Measurements from ENCODE around the gene MTARC2. TPM values are rescaled to one million over a fixed set of nuclear protein-coding genes. Genes with fewer than 3 reads are reported as not detected.
"Not testable (repeated sequence)": the region's sequence is repeated elsewhere in the genome, so short reads cannot be mapped to it uniquely, and the experiment has no call there.

MTARC2 gene
- total and polyA plus RNA-seq, 3 experiments from 2014 or later = not detected

DNA sequence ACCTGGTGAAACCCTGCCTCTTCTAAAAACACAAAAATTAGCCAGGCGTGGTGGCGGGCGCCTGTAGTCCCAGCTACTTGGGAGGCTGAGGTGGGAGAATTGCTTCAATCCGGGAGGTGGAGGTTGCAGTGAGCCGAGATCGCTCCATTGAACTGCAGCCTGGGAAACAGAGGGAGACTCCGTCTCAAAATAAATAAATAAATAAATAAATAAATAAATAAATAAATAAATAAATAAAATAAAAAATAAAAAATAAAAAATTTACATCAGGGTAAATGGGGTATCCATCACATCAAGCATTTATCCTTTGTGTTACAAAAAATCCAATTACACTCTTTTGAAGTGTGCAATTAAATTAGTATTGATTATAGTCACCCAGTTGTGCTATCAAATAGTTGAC, 11.8 kb upstream of the MTARC2 start:
- H3K36me3 Mint-ChIP-seq, H3K27ac Mint-ChIP-seq: not testable (repeated sequence)

GRCh38 chr1:220741349-220741748, 6.8 kb upstream of the MTARC2 start:
- H3K36me3 Mint-ChIP-seq = no peaks in the 10 kb centered on the region
- H3K27me3 Mint-ChIP-seq = peaks cover 3 to 47% of the 10 kb centered on the region in 2 donors
- no peak for DNase-seq
- ChIA-PET POLR2A (no interaction called here), CTCF (no interaction called here)
- H3K27me3 ChIP-seq (ENCODE audit: insufficient read depth, low read length, poor library complexity, severe bottlenecking) = peaks cover 2% of the 10 kb centered on the region
- no peaks in the 10 kb centered on the region for H3K4me1 ChIP-seq (ENCODE audit: insufficient read depth, low read length)
- no peak overlapping the region for H3K4me3 ChIP-seq (ENCODE audit: low read length)
- no peaks in the 10 kb centered on the region for H3K9me3 ChIP-seq (ENCODE audit: low read length)
- no peaks in the 10 kb centered on the region for H3K36me3 ChIP-seq (ENCODE audit: insufficient read depth, low read length)
- H3K27ac Mint-ChIP-seq = no peak overlapping the region
- H3K27ac ChIP-seq (ENCODE audit: low read depth, low read length) = no peak overlapping the region
- H3K4me1 Mint-ChIP-seq = no peaks in the 10 kb centered on the region
- no peak overlapping the region for H3K4me3 Mint-ChIP-seq
- no peaks in the 10 kb centered on the region for H3K9me3 Mint-ChIP-seq

More for the DNA sequence above, 11.8 kb upstream of the MTARC2 start:
- H3K27me3 ChIP-seq (ENCODE audit: insufficient read depth, low read length, poor library complexity, severe bottlenecking); POLR2A ChIA-PET; H3K9me3 Mint-ChIP-seq; H3K9me3 ChIP-seq (ENCODE audit: low read length); H3K4me3 Mint-ChIP-seq; CTCF ChIA-PET; DNase-seq; H3K36me3 ChIP-seq (ENCODE audit: insufficient read depth, low read length); H3K27ac ChIP-seq (ENCODE audit: low read depth, low read length); H3K4me3 ChIP-seq (ENCODE audit: low read length); H3K4me1 ChIP-seq (ENCODE audit: insufficient read depth, low read length): not testable (repeated sequence)
- Mint-ChIP-seq H3K27me3 (peaks cover 0 to 11% of the 10 kb centered on the region in 2 donors), H3K4me1 (peaks cover 10 to 18% (median 11%) of the 10 kb centered on the region in 3 donors)

DNA sequence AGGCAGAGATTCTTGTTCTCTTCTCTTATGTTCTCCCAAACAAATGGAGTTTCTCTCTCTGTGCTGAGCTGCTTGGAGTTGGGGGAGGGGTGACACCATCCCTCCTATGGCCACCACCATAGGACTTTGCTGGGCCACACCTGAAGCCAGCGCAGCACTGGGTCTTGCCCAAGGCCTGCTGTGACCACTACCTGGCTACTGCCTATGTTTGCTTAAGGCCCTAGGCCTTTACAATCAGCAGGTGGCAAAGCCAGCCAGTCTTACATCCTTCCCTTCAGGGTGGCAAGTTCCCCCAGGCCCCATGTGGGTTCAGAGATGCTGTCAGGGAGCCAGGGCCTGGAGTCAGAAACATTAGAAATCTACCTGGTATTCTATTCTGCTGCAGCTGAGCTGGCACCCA, 6.3 kb upstream of the MTARC2 start:
- Histone ChIP-seq H3K4me3 (ENCODE audit: low read length) (no peak overlapping the region), H3K36me3 (ENCODE audit: insufficient read depth, low read length) (no peaks in the 10 kb centered on the region), H3K27ac (ENCODE audit: low read depth, low read length) (no peak overlapping the region), H3K27me3 (ENCODE audit: insufficient read depth, low read length, poor library complexity, severe bottlenecking) (peaks cover 7% of the 10 kb centered on the region), H3K4me1 (ENCODE audit: insufficient read depth, low read length) (no peaks in the 10 kb centered on the region), H3K9me3 (ENCODE audit: low read length) (no peaks in the 10 kb centered on the region)
- Mint-ChIP-seq H3K4me1 (no peaks in the 10 kb centered on the region), H3K27me3 (peaks cover 6 to 52% of the 10 kb centered on the region in 2 donors), H3K36me3 (no peaks in the 10 kb centered on the region), H3K4me3 (no peak overlapping the region), H3K27ac (no peak overlapping the region), H3K9me3 (no peaks in the 10 kb centered on the region)
- ChIA-PET POLR2A (no interaction called here), CTCF (no interaction called here)
- no peak for DNase-seq

DNA sequence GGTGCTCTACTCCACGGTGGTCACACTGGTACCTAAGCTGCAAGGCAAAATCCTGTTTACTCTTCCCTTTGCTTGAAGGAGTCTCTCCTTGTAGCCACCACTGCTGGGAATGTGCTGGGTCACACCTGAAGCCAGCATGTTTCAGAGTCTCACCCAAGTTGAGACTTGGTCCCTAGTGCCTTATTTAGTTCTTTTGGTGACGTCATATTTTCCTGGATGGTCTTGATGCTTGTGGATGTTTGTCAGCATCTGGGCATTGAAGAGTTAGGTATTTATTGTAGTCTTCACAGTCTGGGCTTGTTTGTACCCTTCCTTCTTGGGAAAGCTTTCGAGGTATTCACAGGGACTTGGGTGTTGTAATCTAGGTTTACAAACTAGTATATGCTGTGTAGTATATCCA, 5.6 kb upstream of the MTARC2 start:
- peaks cover 12 to 59% of the 10 kb centered on the region in 2 donors for H3K27me3 Mint-ChIP-seq
- POLR2A ChIA-PET = no interaction called here
- Histone ChIP-seq H3K27ac (ENCODE audit: low read depth, low read length) (no peak overlapping the region), H3K27me3 (ENCODE audit: insufficient read depth, low read length, poor library complexity, severe bottlenecking) (peaks cover 10% of the 10 kb centered on the region), H3K9me3 (ENCODE audit: low read length) (no peaks in the 10 kb centered on the region), H3K4me1 (ENCODE audit: insufficient read depth, low read length) (no peaks in the 10 kb centered on the region), H3K4me3 (ENCODE audit: low read length) (no peak overlapping the region), H3K36me3 (ENCODE audit: insufficient read depth, low read length) (no peaks in the 10 kb centered on the region)
- no peak overlapping the region for H3K4me3 Mint-ChIP-seq
- H3K4me1 Mint-ChIP-seq = peaks cover 0 to 2% (median under 1%) of the 10 kb centered on the region in 3 donors
- CTCF ChIA-PET = no interaction called here
- H3K9me3 Mint-ChIP-seq = no peaks in the 10 kb centered on the region
- no peak overlapping the region for H3K27ac Mint-ChIP-seq
- DNase-seq = no peak
- H3K36me3 Mint-ChIP-seq = no peaks in the 10 kb centered on the region

DNA sequence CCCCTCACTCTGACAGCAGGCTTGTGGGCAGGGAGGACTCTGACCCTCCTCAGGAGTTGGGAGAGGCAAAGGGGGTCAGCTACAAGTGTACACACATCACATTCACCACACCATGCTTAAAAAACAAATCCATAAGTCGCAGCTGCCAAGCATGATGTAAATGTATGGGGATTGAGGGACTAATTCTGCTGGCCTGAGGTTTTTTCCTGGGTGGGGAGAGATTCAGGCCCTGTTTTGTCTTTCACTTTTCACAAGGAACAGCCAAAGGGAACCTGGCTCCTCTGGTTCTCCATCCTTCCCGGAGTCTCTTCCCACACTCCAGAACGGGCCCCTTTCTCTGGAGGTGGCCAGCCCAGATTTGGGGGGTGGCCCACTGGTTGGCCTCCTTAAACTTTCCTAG, 1.3 kb upstream of the MTARC2 start:
- no peaks in the 10 kb centered on the region for H3K9me3 Mint-ChIP-seq
- H3K4me1 Mint-ChIP-seq = peaks cover 3 to 15% (median 13%) of the 10 kb centered on the region in 3 donors
- H3K36me3 Mint-ChIP-seq = no peaks in the 10 kb centered on the region
- H3K27ac Mint-ChIP-seq = no peak overlapping the region
- Histone ChIP-seq H3K27ac (ENCODE audit: low read depth, low read length) (no peak overlapping the region), H3K27me3 (ENCODE audit: insufficient read depth, low read length, poor library complexity, severe bottlenecking) (peaks cover 14% of the 10 kb centered on the region), H3K36me3 (ENCODE audit: insufficient read depth, low read length) (no peaks in the 10 kb centered on the region), H3K9me3 (ENCODE audit: low read length) (no peaks in the 10 kb centered on the region), H3K4me3 (ENCODE audit: low read length) (no peak overlapping the region), H3K4me1 (ENCODE audit: insufficient read depth, low read length) (peaks cover 4% of the 10 kb centered on the region)
- ChIA-PET CTCF (interaction anchor here (1.5 kb wide), 1 partner anchor 10 kb away, joined by 3 read pairs; no protein-coding TSS in a partner anchor), POLR2A (no interaction called here)
- DNase-seq = no peak
- H3K27me3 Mint-ChIP-seq = peaks cover 19 to 80% of the 10 kb centered on the region in 2 donors
- H3K4me3 Mint-ChIP-seq = no peak overlapping the region

DNA sequence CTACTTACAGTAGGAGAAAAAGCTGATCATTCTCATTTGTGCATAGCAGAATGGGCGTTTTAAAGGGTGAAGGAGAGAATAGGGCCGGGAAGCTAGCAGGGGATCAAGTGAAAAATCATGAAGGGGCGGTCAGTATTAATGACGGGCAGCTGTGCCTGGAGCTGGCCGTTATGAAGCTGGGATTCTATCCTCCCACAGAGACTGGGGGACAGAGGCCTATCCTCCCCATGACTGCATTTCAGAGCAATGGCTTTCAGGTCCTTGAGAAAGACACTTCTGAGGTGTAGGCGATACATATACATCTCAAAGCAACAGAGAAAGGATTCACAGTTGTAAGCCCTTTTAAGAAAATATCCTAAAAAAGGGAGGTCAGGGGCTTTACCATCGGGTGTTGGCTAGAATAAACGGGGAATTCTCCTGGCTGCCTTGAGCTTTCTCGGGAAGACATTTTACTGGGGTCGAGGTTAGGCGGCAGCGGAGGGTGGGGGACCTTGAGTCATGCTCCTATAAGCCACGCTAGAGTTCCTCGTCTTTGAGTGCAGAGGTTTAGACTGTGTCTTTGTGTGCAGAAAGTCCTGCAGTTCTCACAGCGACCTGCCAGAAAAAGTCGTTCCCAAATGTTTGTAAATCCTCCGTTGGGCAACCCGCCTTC, 559 bp upstream of the MTARC2 start:
- POLR2A ChIA-PET = no interaction called here
- no peaks in the 10 kb centered on the region for H3K9me3 Mint-ChIP-seq
- H3K27ac Mint-ChIP-seq = no peak overlapping the region
- H3K4me3 Mint-ChIP-seq = peak overlapping the region in 2 of 7 donors; percentile 31 to 42
- no peak for DNase-seq
- Histone ChIP-seq H3K9me3 (ENCODE audit: low read length) (no peaks in the 10 kb centered on the region), H3K36me3 (ENCODE audit: insufficient read depth, low read length) (no peaks in the 10 kb centered on the region), H3K27me3 (ENCODE audit: insufficient read depth, low read length, poor library complexity, severe bottlenecking) (peaks cover 14% of the 10 kb centered on the region), H3K4me1 (ENCODE audit: insufficient read depth, low read length) (peaks cover 4% of the 10 kb centered on the region), H3K4me3 (ENCODE audit: low read length) (no peak overlapping the region), H3K27ac (ENCODE audit: low read depth, low read length) (no peak overlapping the region)
- peaks cover 3 to 15% (median 13%) of the 10 kb centered on the region in 3 donors for H3K4me1 Mint-ChIP-seq
- peaks cover 22 to 82% of the 10 kb centered on the region in 2 donors for H3K27me3 Mint-ChIP-seq
- CTCF ChIA-PET = no interaction called here
- H3K36me3 Mint-ChIP-seq = no peaks in the 10 kb centered on the region

GRCh38 chr1:220748936-220749335, 814 bp downstream of the MTARC2 start:
- no peaks in the 10 kb centered on the region for H3K36me3 ChIP-seq (ENCODE audit: insufficient read depth, low read length)
- no peak overlapping the region for H3K27ac ChIP-seq (ENCODE audit: low read depth, low read length)
- Mint-ChIP-seq H3K36me3 (no peaks in the 10 kb centered on the region), H3K27me3 (peaks cover 28 to 68% of the 10 kb centered on the region in 2 donors), H3K27ac (no peak overlapping the region), H3K9me3 (no peaks in the 10 kb centered on the region), H3K4me1 (peaks cover 3 to 15% (median 13%) of the 10 kb centered on the region in 3 donors), H3K4me3 (peak overlapping the region in 5 of 7 donors; percentile 20 to 56 (median 42))
- no peaks in the 10 kb centered on the region for H3K9me3 ChIP-seq (ENCODE audit: low read length)
- no peak overlapping the region for H3K4me3 ChIP-seq (ENCODE audit: low read length)
- H3K27me3 ChIP-seq (ENCODE audit: insufficient read depth, low read length, poor library complexity, severe bottlenecking) = peaks cover 14% of the 10 kb centered on the region
- POLR2A ChIA-PET = no interaction called here
- H3K4me1 ChIP-seq (ENCODE audit: insufficient read depth, low read length) = peaks cover 4% of the 10 kb centered on the region
- no peak for DNase-seq
- CTCF ChIA-PET = no interaction called here

- CTCF ChIA-PET = no interaction called here
These were observed 2.0 kb downstream of the MTARC2 start for GRCh38 chr1:220750131-220750515.

More at GRCh38 chr1:220750131-220750515, 2.0 kb downstream of the MTARC2 start:
- peaks cover 14% of the 10 kb centered on the region for H3K27me3 ChIP-seq (ENCODE audit: insufficient read depth, low read length, poor library complexity, severe bottlenecking)
- no peak overlapping the region for H3K27ac ChIP-seq (ENCODE audit: low read depth, low read length)
- peaks cover 3 to 15% (median 13%) of the 10 kb centered on the region in 3 donors for H3K4me1 Mint-ChIP-seq
- no peak overlapping the region for H3K4me3 ChIP-seq (ENCODE audit: low read length)
- H3K9me3 ChIP-seq (ENCODE audit: low read length) = no peaks in the 10 kb centered on the region
- peaks cover 4% of the 10 kb centered on the region for H3K4me1 ChIP-seq (ENCODE audit: insufficient read depth, low read length)
- no peak for DNase-seq
- H3K4me3 Mint-ChIP-seq = no peak overlapping the region
- no peaks in the 10 kb centered on the region for H3K36me3 ChIP-seq (ENCODE audit: insufficient read depth, low read length)
- no peaks in the 10 kb centered on the region for H3K9me3 Mint-ChIP-seq
- no peak overlapping the region for H3K27ac Mint-ChIP-seq
- H3K36me3 Mint-ChIP-seq = no peaks in the 10 kb centered on the region
- POLR2A ChIA-PET = no interaction called here
- H3K27me3 Mint-ChIP-seq = peaks cover 28 to 63% of the 10 kb centered on the region in 2 donors
